ENCODE results near the gene CD101. TPM values are rescaled to one million over a fixed set of nuclear protein-coding genes. Genes with fewer than 3 reads are reported as not detected.
A peak's percentile ranks its signal among the peaks of the same experiment; 100 is the strongest.

The CD101 gene
- total RNA-seq, 1 experiment from 2014 or later = 0.48 TPM

DNA sequence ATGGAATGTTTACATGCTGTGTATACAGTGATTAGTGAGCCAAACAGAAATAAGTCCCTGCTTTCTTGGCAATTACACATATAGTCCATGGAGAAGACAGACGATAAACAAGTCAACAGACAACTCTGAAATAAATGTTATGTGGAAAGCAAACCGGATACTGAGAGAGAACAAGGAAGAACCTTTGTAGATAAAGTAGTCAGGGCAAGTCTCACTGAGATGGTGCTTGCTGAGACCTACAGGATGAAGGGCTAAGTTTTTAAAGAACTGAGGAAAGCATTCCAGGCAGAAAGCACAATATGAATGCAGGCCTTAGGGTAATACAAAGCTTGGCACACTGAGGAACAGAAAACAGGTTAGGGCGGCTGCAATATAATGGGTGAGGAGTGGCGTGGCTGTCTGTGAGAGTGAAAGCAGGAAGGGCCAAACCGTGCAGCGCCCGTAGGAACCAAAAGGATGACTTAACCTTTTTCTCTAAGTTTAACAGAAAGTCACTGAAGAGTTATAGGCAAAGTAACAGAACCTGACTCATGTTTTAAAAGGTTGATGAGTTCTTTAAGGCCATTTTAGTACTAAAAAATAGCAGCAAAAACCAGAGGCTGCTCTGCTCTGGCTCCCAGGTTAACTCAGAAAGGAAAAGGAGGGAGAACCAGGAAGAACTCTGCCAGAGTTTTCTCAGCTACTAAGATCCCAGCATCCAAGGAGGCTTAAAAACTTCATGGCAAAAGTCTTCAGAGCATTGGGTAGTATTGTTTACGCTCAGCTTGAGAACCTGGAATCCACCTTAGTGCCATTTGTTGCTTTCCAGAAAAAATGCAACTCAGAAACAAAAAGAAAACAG is 49.9 kb downstream of the CD101 start:
- DNase-seq (ENCODE audit: low read depth) = peak; percentile 11

DNA sequence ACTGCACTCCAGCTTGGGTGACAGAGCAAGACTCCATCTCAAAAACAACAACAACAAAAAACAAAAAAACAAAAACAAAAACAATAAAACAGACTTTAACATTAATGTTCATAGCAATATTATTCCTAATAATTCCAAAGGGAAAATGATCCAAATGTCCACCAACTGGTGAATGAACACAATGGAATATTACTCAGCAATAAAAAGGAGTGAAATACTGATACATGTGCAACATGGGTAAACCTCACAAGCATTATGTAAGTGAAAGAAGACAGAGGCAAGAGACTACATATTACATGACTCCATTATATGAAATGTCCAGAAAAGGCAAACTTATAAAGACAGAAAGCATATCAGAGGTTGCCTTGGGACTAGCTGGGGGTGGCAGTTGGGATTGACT is 52.5 kb downstream of the CD101 start:
- DNase-seq (ENCODE audit: low read depth) = no peak

DNA sequence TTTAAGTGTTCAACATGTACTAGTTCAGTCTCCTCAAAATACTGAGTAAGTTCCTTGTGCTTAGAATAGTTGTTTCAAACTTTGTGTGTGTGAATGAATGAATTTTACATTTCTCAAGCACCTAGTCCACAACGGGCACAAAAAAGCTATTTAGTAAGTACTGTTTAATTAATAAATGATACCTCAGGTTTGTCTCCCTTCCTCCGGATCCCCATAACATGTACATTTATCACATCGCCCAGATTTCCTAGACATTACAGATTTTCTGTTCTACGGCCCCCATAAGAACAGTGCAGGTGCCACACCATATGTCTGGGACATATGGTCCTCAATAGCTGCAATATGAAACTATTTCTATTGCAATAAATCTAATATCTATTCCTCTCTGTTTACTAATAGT is 57.2 kb downstream of the CD101 start:
- no peak for DNase-seq (ENCODE audit: low read depth)

DNA sequence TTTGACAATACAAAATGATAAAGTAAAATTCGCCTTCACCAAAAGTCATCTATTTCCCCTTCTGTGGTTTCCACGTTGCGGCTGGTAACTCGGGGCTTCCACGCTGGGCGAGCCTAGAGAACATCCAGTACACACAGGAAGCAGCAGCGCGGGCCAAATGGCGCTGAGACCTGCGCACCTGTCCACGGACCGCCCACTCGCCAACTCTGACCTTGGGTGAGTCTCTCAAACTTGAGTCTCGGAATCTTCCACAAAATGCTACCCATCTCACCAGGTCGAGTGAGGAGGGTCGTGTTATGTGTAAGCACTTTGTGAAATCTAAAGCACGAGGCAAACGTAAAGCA is 57.7 kb downstream of the CD101 start:
- DNase-seq (ENCODE audit: low read depth) = no peak

DNA sequence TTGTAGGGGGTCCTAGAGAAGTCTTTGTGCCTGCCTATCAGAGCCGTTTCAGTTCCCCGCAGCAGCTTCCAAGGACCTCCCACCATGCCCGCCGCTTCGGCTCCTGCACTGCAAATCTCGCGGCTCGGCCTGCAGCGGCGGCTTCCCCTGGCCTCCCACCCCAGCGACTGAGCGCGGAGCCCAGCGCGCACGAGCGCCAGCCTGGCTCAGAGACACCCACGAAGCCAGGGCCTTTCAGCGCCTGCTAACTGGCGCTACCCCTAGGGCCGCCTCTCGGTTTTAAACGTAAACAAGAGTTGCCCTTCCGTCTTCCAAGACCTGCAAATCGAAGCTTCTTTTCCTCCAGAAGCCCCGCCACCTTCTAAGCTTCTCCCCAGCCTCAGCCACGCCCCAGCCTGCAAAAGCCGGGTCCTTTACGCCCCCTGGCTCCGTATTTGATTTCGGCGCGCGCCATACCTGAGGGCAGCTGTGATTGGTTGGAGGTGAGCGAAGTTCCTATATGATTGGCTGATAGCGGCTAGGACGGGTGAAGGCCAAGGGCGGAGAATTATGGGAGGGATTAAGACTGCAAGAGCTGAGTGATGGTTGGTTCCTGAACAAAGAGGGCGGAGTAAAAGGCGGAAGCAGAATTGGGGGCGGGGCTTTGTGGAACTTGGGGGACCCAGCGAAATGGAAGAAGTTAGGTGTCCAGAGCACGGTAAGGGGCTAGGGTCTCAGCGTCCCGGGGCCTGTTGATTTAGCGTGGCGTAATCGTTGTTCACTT is 58.3 kb downstream of the CD101 start, which contains the start of gene TTF2:
TTF2 (plus strand) TSS at position 649 of the 763 bp plus-strand sequence; CDS start at position 670, 21 bp downstream.
- peak; percentile 99 for DNase-seq (ENCODE audit: low read depth)

DNA sequence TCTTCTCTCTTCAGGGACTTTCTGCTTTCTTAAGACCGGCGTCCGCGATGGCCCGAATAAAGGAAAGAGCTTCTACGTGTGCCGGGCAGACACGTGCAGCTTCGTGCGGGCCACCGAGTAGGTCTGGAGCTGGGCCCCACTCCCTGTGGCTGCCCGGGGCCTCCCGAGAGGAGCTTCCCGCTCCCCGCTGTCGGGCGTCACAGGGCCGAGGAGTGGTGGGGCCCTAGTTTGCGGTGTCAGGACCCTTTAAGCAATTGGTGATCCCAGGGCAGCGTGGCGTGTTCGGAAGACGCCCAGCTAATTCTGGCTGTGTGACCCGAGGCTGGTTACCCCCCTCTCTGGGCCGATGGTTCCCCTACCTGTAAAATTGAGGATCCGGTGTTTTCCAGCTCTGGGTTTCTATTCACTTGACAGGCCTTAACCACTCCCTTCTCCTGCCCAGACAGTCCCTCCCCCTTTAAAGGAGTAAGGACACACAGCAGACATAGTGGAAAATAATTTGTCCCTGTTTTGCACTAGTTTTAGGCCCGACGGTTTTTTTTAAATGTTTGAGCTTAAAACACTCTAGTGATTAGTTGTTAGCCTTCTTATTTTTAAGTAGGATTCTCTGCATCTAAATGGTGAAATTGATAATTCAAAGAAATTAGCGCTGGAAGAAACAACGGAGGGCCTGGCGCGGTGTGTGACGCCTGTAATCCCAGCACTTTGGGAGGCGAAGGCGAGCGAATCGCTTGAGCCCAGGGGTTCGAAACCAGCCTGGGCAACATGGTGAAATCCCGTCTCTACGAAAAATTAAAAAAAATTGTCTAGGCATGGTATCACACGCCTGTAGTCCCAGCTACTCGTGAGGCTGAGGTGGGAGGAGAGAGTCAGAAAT is 59.1 kb downstream of the CD101 start:
- peak; percentile 48 for DNase-seq (ENCODE audit: low read depth)

DNA sequence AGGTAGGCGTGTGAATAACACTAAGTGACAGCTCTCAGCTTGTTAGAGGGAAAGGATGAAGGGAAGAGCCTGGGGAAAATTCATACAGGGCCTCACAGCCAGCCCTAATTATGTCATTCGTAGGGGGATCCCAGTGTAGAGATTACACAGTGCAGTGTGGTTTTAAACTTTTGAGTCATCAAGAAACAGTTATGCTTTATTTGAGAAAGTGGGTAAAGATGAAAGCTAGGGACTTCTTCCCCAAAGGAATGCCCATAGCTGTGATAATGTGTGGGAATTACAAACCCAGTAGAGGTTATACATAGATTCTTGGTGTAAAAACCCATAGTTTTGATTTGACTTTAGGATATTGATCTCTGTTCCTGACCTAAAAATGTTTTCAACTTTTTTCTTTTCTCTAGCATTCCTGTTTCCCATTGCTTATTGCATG is 60.4 kb downstream of the CD101 start:
- DNase-seq (ENCODE audit: low read depth) = peak; percentile 82

DNA sequence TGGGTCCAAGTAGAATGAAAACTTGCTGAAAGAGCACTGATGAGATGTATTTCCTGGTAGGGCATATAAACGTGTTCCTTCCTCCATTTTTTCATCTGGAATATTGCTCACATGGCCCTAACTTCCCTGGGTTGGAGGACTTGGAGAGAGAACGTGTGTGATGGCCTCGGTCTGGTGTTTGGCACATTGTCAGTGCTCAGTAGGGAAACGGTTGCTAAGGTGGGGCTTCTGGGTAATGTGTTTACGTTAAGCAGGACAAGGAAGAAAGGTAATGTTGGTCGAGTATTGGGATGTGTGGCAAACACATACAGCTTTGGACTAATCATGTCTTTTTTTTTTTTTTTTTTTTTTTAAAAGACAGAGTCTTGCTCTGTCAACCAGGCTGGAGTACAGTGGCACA is 64.8 kb downstream of the CD101 start:
- DNase-seq (ENCODE audit: low read depth) = no peak

DNA sequence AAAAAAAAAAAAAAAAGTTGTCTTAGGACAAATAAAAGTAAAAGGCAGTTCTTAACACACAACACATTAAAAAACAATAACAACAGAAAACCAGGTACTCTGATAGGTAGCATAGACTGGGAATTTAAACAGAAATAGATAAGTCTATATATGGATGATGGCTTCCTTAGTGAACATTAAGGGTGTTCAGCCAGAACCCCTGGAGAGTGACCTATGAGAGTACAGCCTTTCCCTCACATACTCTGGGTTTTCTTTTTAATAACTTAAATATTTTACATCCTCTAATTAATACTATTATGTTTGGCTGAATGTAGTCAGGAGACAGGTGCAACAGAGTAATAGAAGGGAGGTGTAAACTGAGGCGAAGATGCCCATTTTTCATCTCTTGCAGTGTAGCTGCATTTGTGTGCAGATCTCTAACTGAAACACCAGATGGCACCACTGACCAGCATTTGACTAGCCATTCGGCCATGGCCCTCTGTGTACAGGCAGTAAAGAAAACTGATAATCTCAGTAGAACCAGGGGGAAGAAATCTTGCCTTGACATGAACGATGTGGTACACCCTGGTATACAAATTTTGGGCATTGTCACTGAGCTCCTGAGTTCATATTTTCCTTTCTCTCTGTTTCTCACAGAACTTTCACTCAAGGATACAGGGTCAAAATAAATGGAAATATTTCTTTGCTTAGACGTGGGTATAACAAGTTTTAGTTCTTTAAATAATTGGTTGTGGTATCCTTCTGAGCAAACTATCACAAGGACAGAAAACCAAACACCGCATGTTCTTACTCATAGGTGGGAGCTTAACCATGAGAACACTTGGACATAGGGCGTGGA is 66.2 kb downstream of the CD101 start:
- peak; percentile 53 for DNase-seq (ENCODE audit: low read depth)

DNA sequence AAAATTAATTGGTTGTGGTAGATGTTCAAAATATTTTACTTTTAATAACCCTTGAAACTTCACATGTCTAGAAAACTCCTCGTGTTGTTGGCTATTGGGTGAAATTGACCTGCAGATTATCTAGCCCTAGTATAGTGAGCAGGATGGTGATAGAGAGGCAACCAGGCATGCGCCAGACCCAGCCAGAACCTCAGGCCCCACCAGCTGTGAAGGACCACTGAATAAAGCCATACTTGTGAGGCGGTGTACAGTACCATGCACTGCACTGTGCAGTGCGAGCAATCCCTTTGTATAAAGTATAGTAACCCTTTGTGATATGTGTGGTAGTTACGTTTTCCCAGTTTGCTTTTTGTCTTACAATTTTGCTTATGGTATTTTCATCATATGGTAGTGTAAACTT is 67.0 kb downstream of the CD101 start:
- DNase-seq (ENCODE audit: low read depth) = no peak

DNA sequence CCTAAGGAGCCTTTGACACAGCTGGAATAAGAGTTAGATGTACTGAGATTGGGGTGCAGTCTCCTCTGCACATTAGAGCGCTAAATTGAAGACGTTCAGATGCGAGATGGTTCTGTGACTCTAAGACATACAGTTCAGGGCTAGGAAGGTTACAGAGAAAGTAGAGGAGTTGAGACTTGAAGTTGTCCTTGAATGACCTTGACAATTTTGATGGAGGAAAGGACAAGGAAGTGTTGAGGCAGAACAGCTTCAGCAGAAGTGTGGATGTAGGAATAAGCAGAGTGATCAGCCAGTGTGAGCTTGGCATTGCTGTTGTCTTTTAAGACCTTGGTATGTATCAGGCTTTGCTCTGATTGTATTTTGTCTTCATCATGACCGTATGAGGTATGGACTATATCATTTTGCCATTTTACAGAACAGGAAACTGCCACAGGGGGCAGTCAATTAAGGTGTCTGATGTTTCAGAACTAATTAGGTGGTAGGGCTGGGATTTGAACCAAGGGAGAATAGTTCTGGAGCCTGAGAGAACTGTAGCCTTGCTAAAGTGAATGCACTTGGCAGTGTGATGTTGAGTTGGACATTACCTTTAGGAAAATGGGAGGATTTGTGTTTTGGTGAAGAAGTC is 67.8 kb downstream of the CD101 start:
- no peak for DNase-seq (ENCODE audit: low read depth)

DNA sequence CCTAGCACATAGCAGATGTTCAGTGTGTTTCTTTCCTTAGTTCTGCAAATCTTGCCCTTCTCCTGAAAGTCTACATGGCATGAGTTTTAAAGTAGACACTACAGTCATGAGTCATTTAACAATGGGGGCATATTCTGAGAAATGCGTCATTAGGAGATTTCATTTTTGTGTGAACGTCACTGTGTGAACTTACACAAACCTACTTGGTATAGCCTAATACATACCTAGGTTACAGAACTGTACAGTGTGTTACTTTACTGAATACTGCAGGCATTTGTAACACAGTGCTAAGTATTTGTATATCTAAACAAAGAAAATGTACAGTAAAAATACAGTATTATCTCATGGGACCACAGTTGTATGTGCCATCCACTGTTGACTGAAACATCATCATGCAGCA is 68.6 kb downstream of the CD101 start:
- DNase-seq (ENCODE audit: low read depth) = peak; percentile 16

DNA sequence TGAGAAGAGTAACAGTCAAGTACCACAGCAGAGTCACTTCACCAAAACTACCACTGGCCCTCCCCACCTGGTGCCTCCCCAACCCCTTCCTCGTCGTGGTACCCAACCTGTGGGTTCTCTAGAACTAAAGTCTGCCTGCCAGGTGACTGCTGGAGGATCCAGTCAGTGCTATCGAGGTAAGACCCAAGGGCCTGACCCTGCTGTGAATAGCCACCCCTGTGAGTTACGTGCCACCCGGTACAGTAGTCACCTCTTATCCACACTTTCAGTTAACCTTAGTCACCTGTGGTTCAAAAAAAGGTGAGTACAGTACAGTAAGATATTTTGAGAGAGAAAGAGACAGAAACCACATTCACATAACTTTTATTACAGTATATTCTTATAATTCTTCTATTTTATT is 75.1 kb downstream of the CD101 start:
- DNase-seq (ENCODE audit: low read depth) = no peak

DNA sequence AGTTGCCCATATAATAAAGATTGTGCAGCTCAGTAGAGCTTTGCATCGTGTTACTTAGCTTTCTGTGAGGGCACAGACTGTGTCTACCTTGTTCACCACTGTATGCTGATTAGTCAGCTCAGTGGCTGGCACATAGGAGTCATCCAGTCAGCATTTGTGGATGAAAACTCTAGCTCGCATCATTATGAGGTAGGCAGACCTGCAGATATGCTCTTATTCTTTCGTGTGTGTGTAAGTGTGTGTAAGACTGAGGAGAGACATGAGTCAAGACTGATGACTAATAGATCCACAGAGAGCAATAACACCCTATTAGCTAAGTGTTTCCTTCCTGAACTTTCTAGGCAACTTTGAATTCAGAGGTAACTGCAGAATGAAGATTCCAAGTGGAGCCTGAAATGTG is 75.7 kb downstream of the CD101 start:
- DNase-seq (ENCODE audit: low read depth) = peak; percentile 80

DNA sequence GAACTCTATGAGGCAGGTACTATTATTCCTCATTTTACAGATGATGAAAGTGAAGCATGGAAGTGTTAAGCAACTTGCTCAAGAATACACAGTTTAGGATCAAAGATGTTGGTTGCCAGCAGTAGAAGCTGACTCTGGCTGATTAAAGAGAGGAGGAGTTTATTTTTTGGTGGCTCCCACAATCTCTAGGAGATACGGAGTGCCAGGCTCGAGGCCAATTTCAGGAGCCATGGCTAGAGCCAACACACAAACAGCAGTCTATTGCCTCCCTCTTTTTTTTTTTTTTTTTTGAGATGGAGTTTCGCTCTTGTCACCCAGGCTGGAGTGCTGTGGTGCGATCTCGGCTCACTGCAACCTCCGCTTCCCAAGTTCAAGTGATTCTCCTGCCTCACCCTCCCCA is 78.2 kb downstream of the CD101 start:
- DNase-seq (ENCODE audit: low read depth) = no peak

DNA sequence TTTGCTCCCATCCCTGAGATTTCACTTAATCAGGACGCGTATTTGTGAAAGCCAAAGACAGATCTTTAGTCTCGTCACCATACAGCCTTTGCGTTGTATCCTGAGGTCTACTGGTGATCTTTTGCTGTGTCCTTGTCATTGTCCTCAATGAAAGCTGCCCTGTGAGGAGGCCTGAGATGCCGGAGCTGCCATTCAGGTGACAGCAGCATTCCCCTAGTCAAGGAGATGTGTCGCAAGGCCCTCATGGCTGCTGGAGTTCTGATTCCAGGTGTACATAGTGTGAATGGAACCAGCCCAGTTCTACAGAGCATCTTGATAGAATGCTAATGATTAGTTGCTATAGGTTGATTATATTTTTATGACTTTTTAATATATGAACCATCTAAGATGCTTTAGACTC is 82.7 kb downstream of the CD101 start:
- DNase-seq (ENCODE audit: low read depth) = no peak

Data from RPMI7951 (cell line).